ENCODE data around the gene PEX14.

DNA sequence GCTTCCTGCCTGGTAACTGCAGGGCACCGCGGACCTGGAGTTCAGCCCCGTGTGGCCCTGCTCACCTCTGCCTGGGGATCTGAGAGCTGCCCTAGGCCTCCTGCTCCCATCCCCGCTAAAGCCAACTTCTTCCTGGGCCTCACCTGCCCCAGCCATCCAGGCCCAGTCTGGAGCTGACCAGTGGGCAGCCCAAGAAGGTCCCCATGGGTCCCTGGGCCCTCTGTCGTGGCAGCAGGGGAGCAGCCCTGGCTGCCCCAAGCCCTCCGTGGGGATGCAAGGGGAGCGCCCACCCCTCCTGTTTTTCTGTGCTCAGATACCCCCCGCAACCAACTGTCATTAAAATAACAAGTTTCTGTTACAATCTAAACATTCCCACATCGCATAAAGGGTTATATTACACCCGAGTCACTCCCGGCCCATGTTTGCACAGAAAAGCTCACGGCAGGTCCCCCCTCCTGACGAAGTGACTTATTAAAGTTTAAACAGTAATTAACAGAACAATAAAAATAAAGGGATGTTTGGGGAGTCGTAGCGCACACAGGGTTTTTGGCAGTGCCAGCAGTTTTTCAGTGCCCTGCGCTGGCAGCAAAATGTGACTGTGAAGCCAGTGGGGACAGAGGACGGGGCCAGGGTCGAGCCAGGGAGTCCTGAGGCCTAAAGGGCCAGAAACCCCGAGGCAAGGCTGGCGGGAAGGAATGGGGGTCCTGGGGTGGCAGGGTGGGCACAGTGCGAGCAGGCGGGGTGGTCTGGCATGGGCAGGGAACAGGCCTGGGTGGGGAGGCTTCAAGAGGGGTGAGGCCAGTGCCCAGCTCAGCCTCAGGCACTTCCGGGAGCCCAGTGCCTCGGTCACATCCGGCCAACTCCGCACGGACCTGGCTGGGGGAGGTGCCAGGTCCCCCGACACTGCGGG, 200.2 kb downstream of the PEX14 start:
- TF ChIP-seq FOXM1 (IDR thresholded peaks at IDR 0.05; ENCODE audit: borderline replicate concordance, low read depth) (no peak), EP300 (IDR thresholded peaks at IDR 0.05; ENCODE audit: borderline replicate concordance) (no peak), RAD21 (IDR thresholded peaks at IDR 0.05; ENCODE audit: low read depth) (no peak), NFIC (IDR thresholded peaks at IDR 0.05) (no peak), TAF1 (IDR thresholded peaks at IDR 0.05; ENCODE audit: low read depth) (no peak)
- TF ChIP-seq, protein P1, sequence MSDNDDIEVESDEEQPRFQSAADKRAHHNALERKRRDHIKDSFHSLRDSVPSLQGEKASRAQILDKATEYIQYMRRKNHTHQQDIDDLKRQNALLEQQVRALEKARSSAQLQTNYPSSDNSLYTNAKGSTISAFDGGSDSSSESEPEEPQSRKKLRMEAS (IDR thresholded peaks at IDR 0.05): no peak
- TF ChIP-seq, protein P2, sequence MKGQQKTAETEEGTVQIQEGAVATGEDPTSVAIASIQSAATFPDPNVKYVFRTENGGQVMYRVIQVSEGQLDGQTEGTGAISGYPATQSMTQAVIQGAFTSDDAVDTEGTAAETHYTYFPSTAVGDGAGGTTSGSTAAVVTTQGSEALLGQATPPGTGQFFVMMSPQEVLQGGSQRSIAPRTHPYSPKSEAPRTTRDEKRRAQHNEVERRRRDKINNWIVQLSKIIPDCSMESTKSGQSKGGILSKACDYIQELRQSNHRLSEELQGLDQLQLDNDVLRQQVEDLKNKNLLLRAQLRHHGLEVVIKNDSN (IDR thresholded peaks at IDR 0.05): no peak

All from Ishikawa (cell line).